Adrenal gland (tissue), 12 donors: ENCODE data around the gene CREM. TPM values are rescaled to one million over a fixed set of nuclear protein-coding genes. Genes with fewer than 3 reads are reported as not detected.

ENCODE experiments used
- DNase-seq, 7 donors: peaks; one replicate each; pipeline ENCODE4 v3.0.0-alpha.2; 2019 to 2020
- H3K27ac ChIP-seq, 5 donors: fragments of 200-600 bp; sonication (generic) in 4 of 5; 1 replicate in 3 of 5; 2 replicates in 2 of 5; pipeline versions ENCODE4 v1.5.1 to v1.8.0; 2016 to 2020; ENCODE audit warnings: mild to moderate bottlenecking in 1 of 5
- H3K27me3 ChIP-seq: fragments of 200-600 bp; 2 replicates; pipeline ENCODE4 v1.8.0; 2021
- H3K36me3 ChIP-seq, 2 donors: fragments of 200-600 bp; replicated peaks in 1 of 2; 1 replicate in 1 of 2; 2 replicates in 1 of 2; pipeline versions ENCODE4 v1.5.1 to v1.8.0; 2018 to 2022
- H3K4me1 ChIP-seq, 2 donors: fragments of 200-600 bp; replicated peaks in 1 of 2; 1 replicate in 1 of 2; 2 replicates in 1 of 2; pipeline versions ENCODE4 v1.5.1 to v1.8.0; 2018 to 2021
- H3K4me3 ChIP-seq, 4 donors: fragments of 200-600 bp; sonication (generic) in 3 of 4; one replicate each; pipeline ENCODE4 v1.5.1; 2016 to 2018
- H3K9me3 ChIP-seq, 3 donors: fragments of 200-600 bp; sonication (generic) in 1 of 3; replicated peaks in 1 of 3; 1 replicate in 2 of 3; 2 replicates in 1 of 3; pipeline versions ENCODE4 v1.5.1 to v1.8.0; 2016 to 2021
- POLR2A ChIP-seq, 2 donors: fragments of 450-650 bp; IDR thresholded peaks; one replicate each; pipeline ENCODE4 v1.6.1; 2017; ENCODE audit warnings: antibody characterized with exemption in 2 of 2, mild to moderate bottlenecking in 2 of 2, moderate library complexity in 1 of 2
- WGBS, 4 donors: extraction: QIAGEN DNeasy Blood & Tissue Kit in 2 of 4; methylation state at CpG; one replicate each; pipeline versions ENCODE4 v1.1.5 to v1.1.7; 2013 to 2017; 5-methylcytosine and 5-hydroxymethylcytosine counted together
- intact Hi-C, 2 donors: fragments of 100-400 bp; cut with DNase I; formaldehyde crosslinking; loops; one replicate each; pipeline versions ENCODE4 v1.14.1 to v1.15.0; 2022 to 2023
- microRNA-seq, 3 donors: library from miRNA; unstranded; fragments of <30 nt; microRNA quantifications; one replicate each; pipeline ENCODE4, GENCODE V29; 2017 to 2020
- polyA plus RNA-seq, 3 donors: library from polyadenylated mRNA; stranded (reverse); fragments of 200-250 nt in 2 of 3; fragments of 350-450 nt in 1 of 3; fragmentation: Illumina TruSeq in 1 of 3; extraction: RNeasy Lipid Tissue Mini Kit (QIAGEN cat#74804) in 1 of 3; gene quantifications; one replicate each; pipeline ENCODE4 v1.2.3, GENCODE V29; 2013 to 2014
- small RNA-seq, 2 donors: library from RNA; depleted of rRNA; stranded (forward); fragments of <200 nt; gene quantifications; one replicate each; pipeline ENCODE3, GENCODE V24; 2016
- total RNA-seq, 9 donors: library from RNA; depleted of rRNA in 4 of 9; stranded (reverse); fragments of >200 nt in 4 of 9; fragments of 120-200 nt in 1 of 9; fragmentation: NEBNext Ultra II Directional in 1 of 9; extraction: Animal tissue kit (Norgen Biotek cat#: 25700) in 1 of 9; gene quantifications; one replicate each; pipeline versions ENCODE4 v1.1.0 to v1.2.4, GENCODE V29; 2013 to 2023
- TF ChIP-seq, protein P1 (sequence below), 6 experiments: fragments of 450-650 bp in 4 of 6; fragments of 200-600 bp in 2 of 6; sonication (generic) in 1 of 6; IDR thresholded peaks; 1 replicate in 5 of 6; 2 replicates in 1 of 6; pipeline versions ENCODE4 v1.5.1 to v1.8.0; 2016 to 2021; ENCODE audit warnings: antibody characterized with exemption in 6 of 6, mild to moderate bottlenecking in 2 of 6, moderate library complexity in 1 of 6
- donor health status: healthy with polysubstance abuse.
- donor health status: Bipolar disorder and iron deficiency.
- donor health status: DM: yes; HTN: yes; CAD: no.
- donor health status: DM: no; HTN: no; CAD: no.
- donor health status: DM: no; HTN: no; CAD: no.
- donor health status: DM: yes; HTN: yes; CAD: no.

The CREM gene
- total and polyA plus RNA-seq, 12 donors = 75.2 to 340 (median 119) TPM

GRCh38 chr10:35262436-35262835 lies 135.8 kb downstream of the CREM start:
- DNase-seq = peak in 1 of 7 donors; percentile 5
- Histone ChIP-seq H3K9me3 (no peaks in the 10 kb centered on the region), H3K36me3 (no peaks in the 10 kb centered on the region), H3K27me3 (no peaks in the 10 kb centered on the region), H3K27ac (no peak overlapping the region), H3K4me1 (peaks cover 0 to 2% of the 10 kb centered on the region in 2 donors), H3K4me3 (no peak overlapping the region)
- intact Hi-C loops = no loop called here
- TF ChIP-seq, protein P1, sequence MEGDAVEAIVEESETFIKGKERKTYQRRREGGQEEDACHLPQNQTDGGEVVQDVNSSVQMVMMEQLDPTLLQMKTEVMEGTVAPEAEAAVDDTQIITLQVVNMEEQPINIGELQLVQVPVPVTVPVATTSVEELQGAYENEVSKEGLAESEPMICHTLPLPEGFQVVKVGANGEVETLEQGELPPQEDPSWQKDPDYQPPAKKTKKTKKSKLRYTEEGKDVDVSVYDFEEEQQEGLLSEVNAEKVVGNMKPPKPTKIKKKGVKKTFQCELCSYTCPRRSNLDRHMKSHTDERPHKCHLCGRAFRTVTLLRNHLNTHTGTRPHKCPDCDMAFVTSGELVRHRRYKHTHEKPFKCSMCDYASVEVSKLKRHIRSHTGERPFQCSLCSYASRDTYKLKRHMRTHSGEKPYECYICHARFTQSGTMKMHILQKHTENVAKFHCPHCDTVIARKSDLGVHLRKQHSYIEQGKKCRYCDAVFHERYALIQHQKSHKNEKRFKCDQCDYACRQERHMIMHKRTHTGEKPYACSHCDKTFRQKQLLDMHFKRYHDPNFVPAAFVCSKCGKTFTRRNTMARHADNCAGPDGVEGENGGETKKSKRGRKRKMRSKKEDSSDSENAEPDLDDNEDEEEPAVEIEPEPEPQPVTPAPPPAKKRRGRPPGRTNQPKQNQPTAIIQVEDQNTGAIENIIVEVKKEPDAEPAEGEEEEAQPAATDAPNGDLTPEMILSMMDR (IDR thresholded peaks at IDR 0.05) = no peak
- TF ChIP-seq POLR2A (IDR thresholded peaks at IDR 0.05) = no peak
- WGBS, 4 donors = 88 to 96% (median 93%) methylated on average over 5 of the region's 5 CpGs

Small RNAs within 50 kb of the gene (microRNA-seq; reads per million reads assigned to microRNA genes)
- 0 to 6.3 (median 2.3) reads per million in 3 donors for gene MIR3611

Small RNAs within 50 kb of the gene (small RNA-seq; reads per million reads assigned to genes)
- gene MIR3611 (0 reads per million in 2 donors), gene RNU6-1167P (0 reads per million in 2 donors), gene RNU6-794P (0 reads per million in 2 donors), gene RNU7-77P (0 reads per million in 2 donors)

Other genes with a start within 250 kb of the CREM start
- 10 to 100 TPM; 11.8 to 36.7 (median 27.3) TPM for gene CUL2, start 36.5 kb upstream of the CREM start, total RNA-seq
- gene CUL2, start 36.5 kb upstream of the CREM start, polyA plus RNA-seq = 10 to 100 TPM in 1 of 3 donors, 1 to 10 TPM in 2; 6.2 to 52.2 (median 7.3) TPM
- gene CCNY, start 209.7 kb downstream of the CREM start, total RNA-seq = 10 to 100 TPM; 30.4 to 87.0 (median 48.3) TPM
- 10 to 100 TPM; 18.3 to 67.9 (median 19.9) TPM for gene CCNY, start 209.7 kb downstream of the CREM start, polyA plus RNA-seq